NCI-H146 (cell line): ENCODE measurements around the gene ZNF330.

Source experiments
- DNase-seq: peaks from one replicate; lab custom pipeline; 2025; lab: John Stamatoyannopoulos, UW

The ZNF330 gene

DNA sequence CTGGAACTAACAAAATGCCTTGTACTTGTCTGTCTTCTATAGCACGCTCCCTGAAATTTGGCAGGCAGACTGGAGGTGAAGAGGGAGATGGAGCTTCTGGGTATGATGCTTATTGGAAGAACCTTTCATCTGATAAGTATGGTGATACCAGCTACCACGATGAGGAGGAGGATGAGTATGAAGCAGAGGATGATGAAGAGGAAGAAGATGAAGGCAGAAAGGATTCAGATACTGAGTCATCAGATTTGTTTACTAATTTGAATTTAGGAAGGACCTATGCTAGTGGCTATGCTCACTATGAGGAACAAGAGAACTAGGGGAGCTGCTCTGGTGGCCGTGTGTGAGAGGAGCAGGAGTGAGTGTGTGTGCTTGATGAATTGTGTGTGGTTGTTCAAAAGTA lies 13.0 kb downstream of the ZNF330 start:
- no peak for DNase-seq

GRCh38 chr4:141238186-141238585 lies 17.5 kb downstream of the ZNF330 start:
- DNase-seq, result no peak

- no peak for DNase-seq
These were observed 19.6 kb downstream of the ZNF330 start for GRCh38 chr4:141240259-141240658.

GRCh38 chr4:141240671-141241070 lies 20.0 kb downstream of the ZNF330 start:
- no peak for DNase-seq

GRCh38 chr4:141241986-141242385 lies 21.3 kb downstream of the ZNF330 start:
- DNase-seq, result no peak

DNA sequence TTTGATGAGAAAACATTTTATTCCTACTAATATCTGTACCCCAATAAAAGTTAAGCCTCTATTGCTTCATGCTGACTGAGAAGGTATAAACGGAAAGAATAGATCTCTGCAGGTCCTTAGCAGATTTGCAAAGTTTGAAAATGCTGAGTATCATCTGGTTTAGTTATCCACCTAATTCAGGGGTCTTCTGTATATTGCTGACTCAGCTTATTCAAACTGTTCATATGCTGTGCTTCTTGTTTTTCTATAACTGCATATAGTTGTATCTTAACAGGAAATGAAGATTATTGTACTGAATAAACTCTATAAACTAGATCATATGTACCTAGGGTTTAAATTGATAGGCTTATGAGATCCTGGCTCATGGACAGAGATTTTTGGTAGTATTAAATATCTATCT lies 23.7 kb downstream of the ZNF330 start:
- no peak for DNase-seq

DNA sequence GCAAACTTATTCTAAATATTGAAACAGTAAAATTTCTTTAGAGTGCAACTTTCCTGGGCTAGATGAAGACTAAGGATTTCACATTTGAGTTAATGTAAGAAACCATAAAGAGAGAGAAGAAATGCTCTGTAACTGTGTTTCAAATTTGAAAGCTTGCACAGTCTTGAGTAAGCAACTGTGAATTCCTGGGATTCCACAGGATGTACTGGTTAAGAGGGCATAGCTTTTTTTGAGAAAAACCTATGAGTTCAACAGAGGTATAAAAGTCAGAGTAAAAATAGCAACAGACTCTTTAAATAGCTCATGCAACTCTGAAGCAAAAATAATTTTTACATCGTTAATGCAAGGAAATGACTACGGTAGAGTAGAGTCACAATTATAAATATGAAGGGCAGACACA lies 25.5 kb downstream of the ZNF330 start:
- no peak for DNase-seq

DNA sequence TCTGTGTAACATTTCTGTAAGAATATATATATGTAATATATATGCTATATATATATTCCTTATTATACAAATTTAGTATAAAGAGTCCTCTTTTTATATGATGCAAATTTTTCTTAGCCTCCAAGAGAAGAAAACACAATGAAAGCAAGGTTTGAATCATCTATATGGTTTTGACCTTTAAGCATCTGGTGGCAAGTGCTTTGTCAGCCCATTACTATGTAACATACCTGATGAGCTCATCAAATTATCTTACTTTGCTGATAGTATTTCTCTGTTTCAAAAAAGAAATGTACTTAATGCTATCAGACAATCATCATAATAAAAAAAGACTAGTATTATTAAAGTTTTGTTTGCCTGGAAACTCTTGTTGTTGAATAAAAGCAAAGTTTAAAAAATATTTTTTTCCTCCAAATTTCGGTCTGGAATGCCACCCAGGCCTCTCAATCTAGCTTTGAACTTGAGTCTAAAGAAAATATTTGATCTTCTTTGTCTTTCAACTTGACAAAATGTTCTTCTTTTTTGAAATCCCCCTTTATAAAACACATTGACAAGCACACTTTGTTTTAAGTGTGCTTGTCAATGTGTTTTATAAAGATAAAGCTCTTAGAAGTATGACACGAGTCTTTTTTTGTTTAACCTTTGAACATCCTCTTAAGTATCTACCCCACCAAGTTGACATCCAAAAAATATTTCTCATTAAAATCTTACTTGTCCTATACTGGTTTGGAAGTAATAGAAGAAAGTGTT lies 26.2 kb downstream of the ZNF330 start:
- no peak for DNase-seq

GRCh38 chr4:141247430-141247780 lies 26.7 kb downstream of the ZNF330 start:
- DNase-seq, result no peak

- DNase-seq, result no peak
These were observed 27.3 kb downstream of the ZNF330 start for GRCh38 chr4:141248029-141248428.

- DNase-seq, result no peak
These were observed 27.8 kb downstream of the ZNF330 start for GRCh38 chr4:141248486-141248885.

DNA sequence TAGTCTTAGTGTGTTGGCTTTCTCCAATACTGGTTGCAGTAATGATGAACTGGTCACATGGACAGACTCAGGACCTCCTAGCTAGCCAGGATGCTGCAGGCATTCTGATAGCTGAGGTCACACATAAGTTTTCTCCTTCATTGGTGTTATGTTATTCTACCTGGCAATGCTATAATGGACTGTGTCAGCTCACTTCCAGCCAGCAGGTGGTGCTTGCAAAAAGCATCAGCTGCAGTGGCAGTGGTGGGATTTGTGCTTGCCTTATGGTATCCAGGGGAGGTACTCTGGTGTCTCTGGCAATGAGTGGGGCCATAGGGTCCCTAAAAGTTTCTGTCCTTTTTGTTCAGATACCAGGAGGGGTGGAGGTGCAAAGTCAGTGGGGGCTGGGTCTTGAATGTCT lies 33.6 kb downstream of the ZNF330 start:
- DNase-seq, result no peak

DNA sequence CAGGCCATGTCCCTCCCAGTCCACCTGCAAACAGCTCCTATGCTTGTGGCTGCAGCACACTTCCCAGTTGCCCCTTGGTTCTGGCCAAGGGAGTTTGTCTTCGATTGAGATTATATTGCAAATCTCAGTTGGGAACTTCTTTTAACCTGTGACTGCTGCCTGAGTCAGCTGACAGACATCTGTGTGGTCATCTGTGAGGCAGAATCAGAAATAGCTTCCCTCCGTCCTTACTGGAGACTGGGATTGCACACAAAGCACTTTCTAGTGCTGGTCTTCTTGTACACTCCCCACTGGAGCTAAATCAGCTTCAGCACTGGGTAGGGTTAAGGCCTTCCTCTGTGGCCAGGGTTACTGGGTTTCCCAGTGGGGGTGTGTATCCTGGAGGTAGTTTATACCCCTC lies 34.3 kb downstream of the ZNF330 start:
- DNase-seq, result no peak

DNA sequence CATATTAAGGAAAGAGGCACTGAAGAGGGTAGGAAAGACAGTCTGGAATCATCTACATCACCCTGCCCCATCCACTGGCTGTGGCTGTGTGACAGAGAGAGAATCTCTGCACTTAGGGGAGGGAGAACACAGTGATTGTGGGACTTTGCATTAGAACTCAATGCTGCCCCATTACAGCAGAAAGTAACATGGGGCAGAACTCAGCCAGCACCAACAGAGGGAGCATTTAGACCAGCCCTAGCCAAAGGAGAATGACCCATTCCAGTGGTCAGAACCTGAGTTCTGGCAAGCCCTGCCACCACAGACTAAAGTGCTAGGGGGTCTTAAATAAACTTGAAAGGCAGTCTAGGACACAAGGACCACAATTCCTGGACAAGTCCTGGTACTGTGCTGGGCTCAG lies 37.9 kb downstream of the ZNF330 start:
- no peak for DNase-seq

GRCh38 chr4:141275834-141276233 lies 55.1 kb downstream of the ZNF330 start:
- no peak for DNase-seq

GRCh38 chr4:141283152-141283551 lies 62.5 kb downstream of the ZNF330 start:
- DNase-seq, result no peak

GRCh38 chr4:141283563-141283962 lies 62.9 kb downstream of the ZNF330 start:
- DNase-seq, result no peak
